Effector memory CD4-positive, alpha-beta T cell (primary cell): Measurements from ENCODE around the gene PKD2L2.

Experiments used
- DNase-seq, 3 donors: peaks; one replicate each; pipeline ENCODE4 v3.0.0-alpha.2; 2020
- H3K27ac ChIP-seq: 2 replicates; pipeline ENCODE4 v1.7.0; 2013; ENCODE audit warnings: mild to moderate bottlenecking, low read length, moderate library complexity; ENCODE audit not compliant: insufficient read depth, poor library complexity, severe bottlenecking
- H3K27me3 ChIP-seq: replicated peaks from 2 replicates; pipeline ENCODE4 v1.7.0; 2013; ENCODE audit warnings: mild to moderate bottlenecking, low read length; ENCODE audit not compliant: insufficient read depth, control insufficient read depth, poor library complexity, severe bottlenecking
- H3K36me3 ChIP-seq: 2 replicates; pipeline ENCODE4 v1.7.0; 2013; ENCODE audit warnings: mild to moderate bottlenecking, low read length, moderate library complexity; ENCODE audit not compliant: control insufficient read depth, insufficient read depth
- H3K4me1 ChIP-seq: 2 replicates; pipeline ENCODE4 v1.7.0; 2013; ENCODE audit warnings: low read length, mild to moderate bottlenecking; ENCODE audit not compliant: control insufficient read depth, insufficient read depth, poor library complexity, severe bottlenecking
- H3K4me3 ChIP-seq: 2 replicates; pipeline ENCODE4 v1.7.0; 2013; ENCODE audit warnings: low read length, low read depth, mild to moderate bottlenecking; ENCODE audit not compliant: insufficient read depth, poor library complexity, severe bottlenecking
- H3K9me3 ChIP-seq: 2 replicates; pipeline ENCODE4 v1.7.0; 2013; ENCODE audit warnings: mild to moderate bottlenecking, low read length, moderate library complexity; ENCODE audit not compliant: control insufficient read depth

Gene PKD2L2

GRCh38 chr5:137887831-137888230, 1.4 kb upstream of the PKD2L2 start:
- H3K27ac ChIP-seq: no peak overlapping the region

DNA sequence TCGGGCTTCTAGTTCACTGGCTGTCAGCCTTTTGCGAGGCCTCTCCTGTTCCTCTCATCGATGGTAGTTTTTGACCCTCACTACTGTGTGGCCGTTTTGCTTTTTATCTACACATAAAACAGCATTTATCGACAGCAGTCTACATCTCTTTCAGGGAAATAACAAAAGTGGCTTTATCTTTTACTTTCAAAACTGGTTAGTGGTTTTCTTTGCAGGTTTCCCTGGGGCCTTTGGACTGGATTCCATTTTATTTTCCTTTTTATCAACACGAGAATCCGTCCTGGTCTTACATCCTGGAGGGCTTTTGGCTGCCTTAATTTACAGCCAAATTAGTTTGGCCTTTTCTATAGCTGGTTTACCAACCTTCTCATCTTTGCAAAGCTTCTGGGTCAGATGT, 793 bp upstream of the PKD2L2 start:
- peak overlapping the region; percentile 69 for H3K4me3 ChIP-seq
- H3K27me3 ChIP-seq: no peaks in the 10 kb centered on the region

More at GRCh38 chr5:137887831-137888230, 1.4 kb upstream of the PKD2L2 start:
- no peaks in the 10 kb centered on the region for H3K9me3 ChIP-seq
- no peak for DNase-seq
- no peak overlapping the region for H3K4me3 ChIP-seq
- H3K27me3 ChIP-seq: no peaks in the 10 kb centered on the region
- H3K4me1 ChIP-seq: peaks cover 5% of the 10 kb centered on the region
- H3K36me3 ChIP-seq: no peaks in the 10 kb centered on the region

GRCh38 chr5:137890845-137891244, 1.6 kb downstream of the PKD2L2 start:
- no peaks in the 10 kb centered on the region for H3K27me3 ChIP-seq
- no peaks in the 10 kb centered on the region for H3K9me3 ChIP-seq
- H3K27ac ChIP-seq: no peak overlapping the region
- no peak for DNase-seq
- no peak overlapping the region for H3K4me3 ChIP-seq
- peaks cover 5% of the 10 kb centered on the region for H3K4me1 ChIP-seq
- no peaks in the 10 kb centered on the region for H3K36me3 ChIP-seq

More for the DNA sequence above, 793 bp upstream of the PKD2L2 start:
- Histone ChIP-seq H3K4me1 (peaks cover 5% of the 10 kb centered on the region), H3K36me3 (no peaks in the 10 kb centered on the region), H3K27ac (peak overlapping the region; percentile 67), H3K9me3 (no peaks in the 10 kb centered on the region)
- DNase-seq: no peak

GRCh38 chr5:137891849-137892248, 2.6 kb downstream of the PKD2L2 start:
- Histone ChIP-seq H3K36me3 (no peaks in the 10 kb centered on the region), H3K4me3 (no peak overlapping the region), H3K27ac (no peak overlapping the region), H3K27me3 (no peaks in the 10 kb centered on the region), H3K9me3 (no peaks in the 10 kb centered on the region), H3K4me1 (peaks cover 5% of the 10 kb centered on the region)
- DNase-seq: no peak

DNA sequence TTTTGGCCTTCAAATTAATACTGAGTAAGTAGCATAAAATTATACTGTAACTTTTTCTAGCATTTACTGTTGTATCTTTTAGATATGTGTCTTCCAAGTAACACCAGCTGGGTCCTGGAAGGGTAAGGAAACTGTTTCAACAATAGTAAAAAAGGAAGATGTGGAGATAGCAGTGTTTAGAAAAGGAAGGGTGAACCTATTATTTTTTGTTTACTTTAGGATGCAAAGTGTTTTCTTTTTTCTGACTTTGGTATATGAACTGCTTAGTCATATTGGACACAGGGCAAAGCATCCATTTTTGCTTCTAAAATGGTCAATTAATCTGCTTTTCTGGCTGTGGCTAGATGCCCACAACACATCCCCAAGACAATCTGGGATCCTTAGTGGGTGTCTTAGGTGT, 5.3 kb downstream of the PKD2L2 start:
- Histone ChIP-seq H3K4me1 (no peaks in the 10 kb centered on the region), H3K36me3 (no peaks in the 10 kb centered on the region), H3K4me3 (no peak overlapping the region), H3K27ac (no peak overlapping the region), H3K9me3 (no peaks in the 10 kb centered on the region), H3K27me3 (no peaks in the 10 kb centered on the region)
- DNase-seq: no peak

DNA sequence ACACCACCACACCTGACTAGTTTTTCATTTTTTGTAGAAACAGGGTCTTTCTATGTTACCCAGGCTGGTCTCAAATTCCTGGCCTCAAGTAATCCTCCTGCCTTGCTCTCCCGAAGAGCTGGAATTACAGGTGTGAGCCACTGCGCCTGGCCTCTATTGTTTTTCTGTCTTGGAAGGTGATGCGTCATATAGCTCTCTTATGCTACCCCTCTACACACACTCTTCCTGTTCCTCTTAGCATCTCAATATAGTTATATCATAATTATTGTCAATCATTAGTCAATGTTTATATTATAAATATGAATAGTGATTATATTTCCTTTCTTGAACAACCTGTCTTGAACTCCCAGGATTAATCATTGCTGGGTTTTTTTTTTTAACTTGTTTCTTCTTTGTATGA, 7.3 kb downstream of the PKD2L2 start:
- H3K27ac ChIP-seq: no peak overlapping the region
- no peak for DNase-seq
- H3K9me3 ChIP-seq: no peaks in the 10 kb centered on the region
- H3K4me1 ChIP-seq: no peaks in the 10 kb centered on the region
- H3K36me3 ChIP-seq: no peaks in the 10 kb centered on the region
- no peaks in the 10 kb centered on the region for H3K27me3 ChIP-seq
- H3K4me3 ChIP-seq: no peak overlapping the region

DNA sequence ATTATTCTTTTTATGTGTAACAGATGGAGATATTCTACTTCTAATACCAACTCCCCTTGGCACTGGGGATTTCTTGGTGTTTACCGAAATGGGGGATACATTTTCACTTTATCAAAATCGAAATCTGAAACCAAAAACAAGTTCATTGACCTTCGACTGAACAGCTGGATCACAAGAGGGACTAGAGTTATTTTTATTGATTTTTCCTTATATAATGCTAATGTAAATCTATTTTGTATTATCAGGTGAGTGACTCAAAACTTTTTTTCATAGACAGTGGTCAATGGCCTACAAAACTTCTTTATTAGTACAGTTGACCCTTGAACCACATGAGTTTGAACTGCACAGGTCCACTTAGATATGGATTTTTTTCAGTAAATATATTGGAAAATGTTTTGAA, 10.2 kb downstream of the PKD2L2 start:
- H3K4me1 ChIP-seq: no peaks in the 10 kb centered on the region
- no peaks in the 10 kb centered on the region for H3K9me3 ChIP-seq
- no peaks in the 10 kb centered on the region for H3K36me3 ChIP-seq
- H3K27me3 ChIP-seq: no peaks in the 10 kb centered on the region
- DNase-seq: no peak
- no peak overlapping the region for H3K27ac ChIP-seq
- no peak overlapping the region for H3K4me3 ChIP-seq

DNA sequence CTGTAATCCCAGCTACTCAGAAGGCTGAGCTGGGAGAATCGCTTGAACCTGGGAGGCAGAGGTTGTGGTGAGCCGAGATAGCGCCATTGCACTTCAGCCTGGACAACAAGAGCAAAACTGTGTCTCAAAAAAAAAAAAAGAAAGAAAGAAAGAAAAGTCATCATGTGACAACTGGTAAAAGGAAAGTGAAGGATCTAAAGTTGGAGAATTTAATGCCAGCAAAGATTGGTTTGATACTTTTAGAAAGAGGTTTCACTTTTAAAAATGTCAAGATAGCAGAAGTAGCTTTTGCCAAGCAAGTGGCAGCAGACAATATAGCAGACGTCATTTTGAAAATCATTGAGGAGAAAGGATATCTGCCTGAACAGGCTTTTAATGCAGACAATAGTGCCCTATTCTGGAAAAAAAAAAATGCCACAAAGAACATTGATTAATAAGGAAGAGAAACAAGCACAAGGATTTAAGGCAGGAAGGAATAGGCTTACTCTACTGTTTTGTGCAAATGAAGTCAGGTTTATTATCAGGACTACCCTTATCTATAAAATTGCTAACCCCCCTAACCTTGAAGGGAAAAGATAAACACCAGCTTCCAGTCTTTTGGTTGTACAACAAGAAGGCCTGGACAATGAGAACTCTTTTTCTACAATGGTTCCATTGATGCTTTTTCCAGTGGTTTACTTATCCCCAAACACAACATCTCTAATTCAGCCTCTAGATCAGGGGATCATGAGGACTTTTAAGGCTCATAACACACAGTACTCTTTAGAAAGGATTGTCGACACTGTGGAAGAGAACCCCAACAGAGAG, 12.0 kb downstream of the PKD2L2 start:
- Histone ChIP-seq H3K4me3 (no peak overlapping the region), H3K4me1 (no peaks in the 10 kb centered on the region), H3K36me3 (no peaks in the 10 kb centered on the region), H3K27me3 (no peaks in the 10 kb centered on the region), H3K27ac (no peak overlapping the region), H3K9me3 (no peaks in the 10 kb centered on the region)
- DNase-seq: no peak

DNA sequence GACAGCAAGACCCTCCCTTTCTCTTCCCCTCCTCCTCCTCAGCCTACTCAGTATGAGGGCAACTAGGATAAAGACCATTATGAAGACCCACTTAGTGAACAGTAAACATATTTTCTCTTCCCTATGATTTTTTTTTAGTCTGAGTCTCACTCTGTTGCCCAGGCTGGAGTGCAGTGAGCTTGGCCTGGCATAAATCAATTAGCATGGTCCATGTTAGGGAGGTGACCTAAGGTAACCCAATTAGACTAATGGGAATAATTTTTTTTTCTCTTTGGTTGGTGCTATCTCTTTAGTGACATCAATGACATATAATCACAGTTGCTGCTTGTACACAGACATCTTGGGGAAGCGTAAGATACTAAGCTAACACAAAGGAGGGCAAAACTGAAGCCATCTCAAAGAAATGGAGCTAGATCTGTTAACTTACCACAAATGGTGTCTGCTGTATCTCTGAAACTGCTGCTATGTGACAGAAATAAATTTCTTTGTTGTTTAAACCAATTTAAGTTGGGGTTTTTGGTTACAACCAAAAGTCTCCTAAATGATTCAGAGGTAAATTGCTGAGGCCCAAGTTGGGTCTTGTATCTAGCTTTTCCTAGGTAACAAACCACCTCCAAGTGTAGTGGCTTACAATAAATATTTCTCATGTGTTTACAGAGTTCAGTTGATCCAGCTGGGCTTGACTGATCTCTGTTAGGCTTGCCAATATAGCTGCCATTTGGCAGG, 13.3 kb downstream of the PKD2L2 start:
- DNase-seq: no peak

DNA sequence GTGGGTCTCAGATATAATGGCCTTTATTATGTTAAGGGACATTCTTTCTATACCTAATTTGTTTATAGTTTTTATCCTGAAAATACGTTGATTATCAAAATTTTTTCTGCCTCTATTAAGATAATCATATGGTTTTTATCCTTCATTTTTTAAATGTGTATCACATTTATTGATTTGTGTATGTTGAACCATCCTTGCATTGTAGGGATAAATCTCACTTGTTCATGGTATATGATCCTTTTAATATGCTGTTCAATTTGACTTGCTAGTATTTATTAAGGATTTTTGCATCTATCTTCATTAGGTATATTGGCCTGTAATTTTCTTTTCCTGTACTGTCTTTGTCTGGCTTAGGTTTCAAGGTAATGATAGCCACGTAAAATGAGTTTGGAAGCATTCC, 25.5 kb downstream of the PKD2L2 start:
- no peaks in the 10 kb centered on the region for H3K4me1 ChIP-seq
- H3K9me3 ChIP-seq: peaks cover 9% of the 10 kb centered on the region
- no peak overlapping the region for H3K27ac ChIP-seq
- H3K4me3 ChIP-seq: no peak overlapping the region
- H3K36me3 ChIP-seq: no peaks in the 10 kb centered on the region
- DNase-seq: no peak
- no peaks in the 10 kb centered on the region for H3K27me3 ChIP-seq

More for the DNA sequence above, 13.3 kb downstream of the PKD2L2 start:
- Histone ChIP-seq H3K4me1 (no peaks in the 10 kb centered on the region), H3K4me3 (no peak overlapping the region), H3K27me3 (no peaks in the 10 kb centered on the region), H3K9me3 (no peaks in the 10 kb centered on the region), H3K27ac (no peak overlapping the region), H3K36me3 (no peaks in the 10 kb centered on the region)
